ENCODE measurements around the gene FRMD8.
"Not testable (repeated sequence)": the region's sequence is repeated elsewhere in the genome, so short reads cannot be mapped to it uniquely, and the experiment has no call there.

Gene FRMD8

GRCh38 chr11:65413077-65413664 lies 26.7 kb downstream of the FRMD8 start:
- DNase-seq (ENCODE audit: low read depth in 2 of 2), result not testable (repeated sequence)

- no peak for DNase-seq (ENCODE audit: low read depth in 2 of 2)
Measured at GRCh38 chr11:65414776-65415498, 28.5 kb downstream of the FRMD8 start.

- DNase-seq (ENCODE audit: low read depth in 2 of 2), result no peak
Measured at GRCh38 chr11:65415499-65416340, 29.3 kb downstream of the FRMD8 start.

GRCh38 chr11:65416341-65416824 lies 29.9 kb downstream of the FRMD8 start:
- DNase-seq (ENCODE audit: low read depth in 2 of 2), result peak; percentile 88 to 92

- DNase-seq (ENCODE audit: low read depth in 2 of 2), result no peak
Measured at GRCh38 chr11:65416841-65417701, 30.6 kb downstream of the FRMD8 start.

GRCh38 chr11:65417702-65418430 lies 31.4 kb downstream of the FRMD8 start:
- no peak for DNase-seq (ENCODE audit: low read depth in 2 of 2)

- DNase-seq (ENCODE audit: low read depth in 2 of 2), result no peak
Measured at GRCh38 chr11:65418431-65418680, 31.9 kb downstream of the FRMD8 start.

- DNase-seq (ENCODE audit: low read depth in 2 of 2), result peak; percentile 39 to 78
Measured at GRCh38 chr11:65418681-65419459, 32.4 kb downstream of the FRMD8 start.

GRCh38 chr11:65419460-65419771 lies 33.0 kb downstream of the FRMD8 start:
- DNase-seq (ENCODE audit: low read depth in 2 of 2), result no peak

GRCh38 chr11:65419772-65420481 lies 33.5 kb downstream of the FRMD8 start:
- DNase-seq (ENCODE audit: low read depth in 2 of 2), result peak in 1 of 2 donors; percentile 40

GRCh38 chr11:65420506-65420905 lies 34.1 kb downstream of the FRMD8 start:
- no peak for DNase-seq (ENCODE audit: low read depth in 2 of 2)

GRCh38 chr11:65420979-65421793 lies 34.7 kb downstream of the FRMD8 start:
- DNase-seq (ENCODE audit: low read depth in 2 of 2), result peak; percentile 72 to 83

GRCh38 chr11:65421794-65422632 lies 35.6 kb downstream of the FRMD8 start:
- DNase-seq (ENCODE audit: low read depth in 2 of 2), result peak; percentile 85 to 92

- peak; percentile 84 to 87 for DNase-seq (ENCODE audit: low read depth in 2 of 2)
Measured at GRCh38 chr11:65422633-65423515, 36.4 kb downstream of the FRMD8 start, which contains the start of gene NEAT1. NEAT1 (plus strand) TSS chr11:65422798.

GRCh38 chr11:65423516-65424204 lies 37.2 kb downstream of the FRMD8 start:
- no peak for DNase-seq (ENCODE audit: low read depth in 2 of 2)
